IMR-90 (cell line): ENCODE data around the gene CD84. TPM values are rescaled to one million over a fixed set of nuclear protein-coding genes. Genes with fewer than 3 reads are reported as not detected.
"Not testable (repeated sequence)": the region's sequence is repeated elsewhere in the genome, so short reads cannot be mapped to it uniquely, and the experiment has no call there.

Source experiments
- ATAC-seq: fragments of 200-7000 bp; cut with Tn5 transposase; 2 replicates; pipeline ENCODE4 v1.9.1; 2020; ENCODE audit warnings: low read depth, mild to moderate bottlenecking, moderate library complexity
- BruUV-seq: library from RNA; stranded (reverse); fragments of 400-500 nt; replicated peaks from 2 replicates; lab custom pipeline; 2021; lab: Mats Ljungman, UMichigan
- CTCF ChIA-PET: fragments of 300-600 bp; formaldehyde crosslinking; extraction: SDS; loops from one replicate; lab custom pipeline; 2021; ENCODE audit warnings: antibody characterized with exemption; lab: Yijun Ruan, JAX
- POLR2A ChIA-PET: fragments of 300-600 bp; sonication (Branson Sonifier 250); formaldehyde crosslinking; loops from one replicate; lab custom pipeline; 2022; ENCODE audit warnings: antibody characterized with exemption; ENCODE audit not compliant: unreplicated experiment; lab: Charles Lee
- DNase-seq: peaks from one replicate; pipeline ENCODE4 v3.0.0; 2013
- H2AFZ ChIP-seq: replicated peaks from 2 replicates; pipeline ENCODE3; 2013; ENCODE audit warnings: low read length, mild to moderate bottlenecking; ENCODE audit not compliant: poor library complexity
- H2AK5ac ChIP-seq: 2 replicates; pipeline ENCODE4 v1.6.1; 2013; ENCODE audit warnings: low read depth, low read length, inconsistent platforms
- H2AK9ac ChIP-seq: replicated peaks from 2 replicates; pipeline ENCODE3; 2013; ENCODE audit warnings: mild to moderate bottlenecking, low read depth, low read length, moderate library complexity; ENCODE audit not compliant: poor library complexity
- H2BK120ac ChIP-seq: 2 replicates; pipeline ENCODE4 v1.6.1; 2013; ENCODE audit warnings: low read depth, low read length, inconsistent platforms
- H2BK15ac ChIP-seq: 3 replicates; pipeline ENCODE4 v1.6.1; 2013; ENCODE audit warnings: low read depth, low read length, inconsistent platforms
- H2BK20ac ChIP-seq: 2 replicates; pipeline ENCODE4 v1.6.1; 2013; ENCODE audit warnings: low read depth, mild to moderate bottlenecking, inconsistent platforms, low read length, moderate library complexity
- H2BK5ac ChIP-seq: 2 replicates; pipeline ENCODE4 v1.6.1; 2013; ENCODE audit warnings: mild to moderate bottlenecking, low read depth, low read length, inconsistent platforms; ENCODE audit not compliant: poor library complexity, severe bottlenecking
- H3K14ac ChIP-seq: replicated peaks from 2 replicates; pipeline ENCODE4 v1.6.1; 2013; ENCODE audit warnings: low read depth, low read length, inconsistent platforms
- H3K18ac ChIP-seq: 2 replicates; pipeline ENCODE4 v1.6.1; 2013; ENCODE audit warnings: low read depth, low read length, control low read depth
- H3K23ac ChIP-seq: 2 replicates; pipeline ENCODE4 v1.6.1; 2013; ENCODE audit warnings: low read depth, low read length, inconsistent platforms
- H3K27ac ChIP-seq: 2 replicates; pipeline ENCODE4 v1.5.1; 2013; ENCODE audit warnings: mild to moderate bottlenecking, control low read depth, low read length; ENCODE audit not compliant: insufficient read depth
- H3K27me3 ChIP-seq: 2 replicates; pipeline ENCODE4 v1.6.1; 2013; ENCODE audit warnings: low read length; ENCODE audit not compliant: control insufficient read depth, insufficient read depth
- H3K36me3 ChIP-seq: 2 replicates; pipeline ENCODE4 v1.6.1; 2013; ENCODE audit warnings: low read length, mixed read lengths; ENCODE audit not compliant: control insufficient read depth, insufficient read depth
- H3K4ac ChIP-seq: 2 replicates; pipeline ENCODE4 v1.6.1; 2013; ENCODE audit warnings: low read depth, low read length, inconsistent platforms
- H3K4me1 ChIP-seq: 2 replicates; pipeline ENCODE4 v1.6.1; 2013; ENCODE audit warnings: low read length, mixed read lengths; ENCODE audit not compliant: control insufficient read depth, insufficient read depth
- H3K4me2 ChIP-seq: 2 replicates; pipeline ENCODE4 v1.6.1; 2013; ENCODE audit warnings: low read depth, mild to moderate bottlenecking, control low read depth, low read length, moderate library complexity
- H3K4me3 ChIP-seq: 2 replicates; pipeline ENCODE4 v1.5.1; 2013; ENCODE audit warnings: low read depth, mild to moderate bottlenecking, control low read depth, low read length, moderate library complexity; ENCODE audit not compliant: insufficient read depth
- H3K56ac ChIP-seq: 2 replicates; pipeline ENCODE4 v1.6.1; 2013; ENCODE audit warnings: low read length, inconsistent platforms; ENCODE audit not compliant: insufficient read depth; ENCODE audit errors: extremely low read depth
- H3K79me1 ChIP-seq, 2 experiments: 2 replicates each; pipeline ENCODE4 v1.6.1; 2013; ENCODE audit warnings: low read length in 2 of 2, inconsistent platforms in 1 of 2, low read depth in 1 of 2
- H3K9ac ChIP-seq: 2 replicates; pipeline ENCODE4 v1.6.1; 2013; ENCODE audit warnings: low read depth, low read length, control low read depth
- H3K9me1 ChIP-seq: 2 replicates; pipeline ENCODE4 v1.6.1; 2013; ENCODE audit warnings: low read length, inconsistent platforms; ENCODE audit not compliant: insufficient read depth
- H3K9me3 ChIP-seq: 2 replicates; pipeline ENCODE4 v1.6.1; 2013; ENCODE audit warnings: low read length; ENCODE audit not compliant: control insufficient read depth, insufficient read depth
- H4K20me1 ChIP-seq: 2 replicates; pipeline ENCODE4 v1.6.1; 2013; ENCODE audit warnings: low read length, inconsistent platforms; ENCODE audit not compliant: insufficient read depth
- H4K5ac ChIP-seq: 2 replicates; pipeline ENCODE4 v1.6.1; 2013; ENCODE audit warnings: mild to moderate bottlenecking, low read depth, low read length, control low read depth
- H4K8ac ChIP-seq, 2 experiments: 2 replicates each; pipeline ENCODE4 v1.6.1; 2013; ENCODE audit warnings: low read depth in 2 of 2, low read length in 2 of 2, control low read depth in 1 of 2, inconsistent platforms in 1 of 2
- H4K91ac ChIP-seq: 2 replicates; pipeline ENCODE4 v1.6.1; 2013; ENCODE audit warnings: low read depth, low read length, inconsistent platforms; ENCODE audit not compliant: insufficient read depth
- WGBS, 2 experiments: methylation state at CpG; one replicate each; pipeline versions ENCODE4 v1.1.5 to v1.1.7; 2013; ENCODE audit warnings: missing lambda C conversion rate in 2 of 2; ENCODE audit not compliant: insufficient read length in 1 of 2; ENCODE audit errors: extremely low coverage in 2 of 2; 5-methylcytosine and 5-hydroxymethylcytosine counted together
- dilution Hi-C: fragments of 300-500 bp; cut with HindIII; formaldehyde crosslinking; loops from one replicate; pipeline ENCODE4 v1.14.3; 2018; ENCODE audit warnings: low sequenced_read_pairs; ENCODE audit not compliant: unreplicated experiment
- in situ Hi-C: fragments of 300-500 bp; cut with MboI; formaldehyde crosslinking; loops from 3 replicates; pipeline ENCODE4 v1.14.3; 2019; ENCODE audit warnings: low sequenced_read_pairs, inconsistent platforms, mixed read lengths
- intact Hi-C: fragments of 100-400 bp; cut with micrococcal nuclease; formaldehyde crosslinking; loops from 2 replicates; pipeline ENCODE4 v1.10.0; 2022
- polyA plus RNA-seq, 3 experiments: library from polyadenylated mRNA; depleted of rRNA; stranded (reverse); fragments of >200 nt; gene quantifications; 2 replicates each; pipeline ENCODE4 v1.2.3, GENCODE V29; 2012; ENCODE audit warnings: low replicate concordance in 1 of 3
- total RNA-seq: library from RNA; depleted of rRNA; stranded (reverse); fragments of >200 nt; gene quantifications from 2 replicates; pipeline ENCODE4 v1.2.3, GENCODE V29; 2012

The CD84 gene
- total and polyA plus RNA-seq, 2 of the 4 experiments (the other 2 are of a cell fraction) = not detected

DNA sequence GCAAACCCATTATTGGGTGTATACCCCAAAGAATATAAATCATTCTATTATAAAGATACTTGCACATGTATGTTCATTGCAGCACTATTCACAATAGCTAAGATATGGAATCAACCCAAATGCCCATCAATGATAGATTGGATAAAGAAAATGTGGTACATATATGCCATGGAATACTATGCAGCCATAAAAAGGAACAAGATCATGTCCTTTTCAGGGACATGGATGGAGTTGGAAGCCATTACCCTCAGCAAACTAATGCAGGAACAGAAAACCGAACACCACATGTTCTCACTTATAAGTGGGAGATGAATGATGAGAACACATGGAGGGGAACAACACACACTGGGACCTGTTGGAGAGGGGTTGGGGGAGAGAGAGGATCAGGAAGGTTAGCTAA is 16.1 kb downstream of the CD84 start:
- POLR2A ChIA-PET, dilution Hi-C loops: not testable (repeated sequence)
- no CpG with 5 or more reads among the region's 1 CpG for WGBS, 2 experiments

GRCh38 chr1:160562745-160563144 is 16.6 kb downstream of the CD84 start:
- H3K18ac ChIP-seq, H4K91ac ChIP-seq, H3K9me3 ChIP-seq, H3K4me1 ChIP-seq, H2BK5ac ChIP-seq, DNase-seq, H2AK9ac ChIP-seq, H3K4ac ChIP-seq, BruUV-seq, ATAC-seq, H3K9ac ChIP-seq, H3K14ac ChIP-seq, CTCF ChIA-PET, H2AFZ ChIP-seq, POLR2A ChIA-PET, intact Hi-C loops, H2BK15ac ChIP-seq, H2AK5ac ChIP-seq, H3K27me3 ChIP-seq, H3K4me3 ChIP-seq, H3K4me2 ChIP-seq, H2BK20ac ChIP-seq, H4K8ac ChIP-seq, H3K36me3 ChIP-seq, H4K5ac ChIP-seq, H4K20me1 ChIP-seq, H3K23ac ChIP-seq, H3K9me1 ChIP-seq, H2BK120ac ChIP-seq, in situ Hi-C loops, dilution Hi-C loops, H3K79me1 ChIP-seq, H3K27ac ChIP-seq, H3K56ac ChIP-seq: not testable (repeated sequence)
- WGBS, 2 experiments = no CpG with 5 or more reads among the region's 2 CpGs

More for the DNA sequence above, 16.1 kb downstream of the CD84 start:
- H4K5ac ChIP-seq, H3K79me1 ChIP-seq, H3K27ac ChIP-seq, DNase-seq, H2BK20ac ChIP-seq, H2AFZ ChIP-seq, H3K27me3 ChIP-seq, H2BK120ac ChIP-seq, H3K18ac ChIP-seq, H3K23ac ChIP-seq, H2BK5ac ChIP-seq, H3K56ac ChIP-seq, H3K36me3 ChIP-seq, H3K4me3 ChIP-seq, H4K91ac ChIP-seq, in situ Hi-C loops, H3K4me1 ChIP-seq, H2AK9ac ChIP-seq, H2BK15ac ChIP-seq, H3K9me3 ChIP-seq, CTCF ChIA-PET, H4K20me1 ChIP-seq, H3K9ac ChIP-seq, ATAC-seq, H3K4ac ChIP-seq, BruUV-seq, H4K8ac ChIP-seq, H3K4me2 ChIP-seq, H3K9me1 ChIP-seq, H3K14ac ChIP-seq, intact Hi-C loops, H2AK5ac ChIP-seq: not testable (repeated sequence)
